Measurements from ENCODE around the gene MIR17HG.
A peak's percentile ranks its signal among the peaks of the same experiment; 100 is the strongest.
"Not testable (repeated sequence)": the region's sequence is repeated elsewhere in the genome, so short reads cannot be mapped to it uniquely, and the experiment has no call there.

Gene MIR17HG

DNA sequence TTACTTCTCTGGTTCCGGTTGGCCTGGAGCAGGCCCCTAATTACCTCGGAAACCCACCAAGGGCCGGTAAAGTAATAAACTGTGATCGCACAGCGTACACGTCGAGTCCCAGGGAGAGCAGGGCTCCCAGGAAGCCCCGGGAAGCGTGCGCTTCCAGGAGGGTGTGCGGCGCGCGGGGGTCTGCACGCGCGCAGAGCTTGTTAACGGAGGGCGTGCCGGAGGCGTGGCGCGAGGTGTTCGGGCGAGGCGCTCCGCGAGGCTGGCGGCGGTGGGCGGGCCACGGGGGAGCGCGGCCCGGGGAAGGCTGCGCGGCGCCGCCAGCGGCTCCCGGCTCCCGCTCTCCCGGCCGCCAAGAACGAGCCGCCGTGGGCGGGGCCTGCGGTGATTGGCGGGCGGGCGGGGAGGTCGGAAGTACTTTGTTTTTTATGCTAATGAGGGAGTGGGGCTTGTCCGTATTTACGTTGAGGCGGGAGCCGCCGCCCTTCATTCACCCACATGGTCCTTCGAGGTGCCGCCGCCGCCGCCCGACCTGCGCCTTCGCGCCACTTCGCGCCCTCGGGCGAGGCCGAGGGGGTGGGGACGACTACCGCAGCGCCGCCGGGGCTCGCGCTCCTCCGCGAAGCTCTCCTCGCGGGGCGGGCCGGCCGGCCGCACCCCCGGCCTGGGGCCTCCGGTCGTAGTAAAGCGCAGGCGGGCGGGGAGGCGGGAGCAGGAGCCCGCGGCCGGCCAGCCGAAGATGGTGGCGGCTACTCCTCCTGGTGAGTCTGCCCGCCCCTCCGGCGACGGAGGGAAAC lies at the start of gene MIR17HG:
TSS of gene MIR17HG (plus strand) at position 486 of the 794 bp plus-strand sequence.
- DNase-seq (ENCODE audit: low read depth), result peak; percentile 72

GRCh38 chr13:91298060-91298459 lies 49.4 kb upstream of the MIR17HG start:
- DNase-seq (ENCODE audit: low read depth), result no peak

GRCh38 chr13:91302111-91302510 lies 45.4 kb upstream of the MIR17HG start:
- no peak for DNase-seq (ENCODE audit: low read depth)

DNA sequence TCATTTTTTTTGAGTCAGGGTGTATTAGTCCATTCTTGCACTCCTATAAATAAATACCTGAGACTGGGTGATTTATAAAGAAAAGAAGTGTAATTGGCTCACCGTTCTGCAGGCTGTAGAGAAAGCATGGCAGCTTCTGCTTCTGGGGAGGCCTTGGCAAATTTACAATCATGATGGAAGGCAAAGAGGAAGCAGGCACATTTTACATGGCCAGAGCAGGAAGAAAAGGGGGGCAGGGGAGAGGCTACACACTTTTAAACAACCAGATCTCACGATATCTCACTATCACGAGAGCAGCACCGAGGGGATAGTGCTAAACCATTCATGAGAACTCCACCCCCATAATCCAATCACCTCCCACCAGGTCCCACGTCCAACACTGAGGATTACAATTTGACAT lies 44.5 kb upstream of the MIR17HG start:
- DNase-seq (ENCODE audit: low read depth), result no peak

- no peak for DNase-seq (ENCODE audit: low read depth)
Measured at GRCh38 chr13:91304741-91305140, 42.7 kb upstream of the MIR17HG start.

GRCh38 chr13:91305652-91306051 lies 41.8 kb upstream of the MIR17HG start:
- no peak for DNase-seq (ENCODE audit: low read depth)

GRCh38 chr13:91307887-91308286 lies 39.6 kb upstream of the MIR17HG start:
- DNase-seq (ENCODE audit: low read depth), result no peak

- DNase-seq (ENCODE audit: low read depth), result no peak
Measured at GRCh38 chr13:91308299-91308698, 39.2 kb upstream of the MIR17HG start.

DNA sequence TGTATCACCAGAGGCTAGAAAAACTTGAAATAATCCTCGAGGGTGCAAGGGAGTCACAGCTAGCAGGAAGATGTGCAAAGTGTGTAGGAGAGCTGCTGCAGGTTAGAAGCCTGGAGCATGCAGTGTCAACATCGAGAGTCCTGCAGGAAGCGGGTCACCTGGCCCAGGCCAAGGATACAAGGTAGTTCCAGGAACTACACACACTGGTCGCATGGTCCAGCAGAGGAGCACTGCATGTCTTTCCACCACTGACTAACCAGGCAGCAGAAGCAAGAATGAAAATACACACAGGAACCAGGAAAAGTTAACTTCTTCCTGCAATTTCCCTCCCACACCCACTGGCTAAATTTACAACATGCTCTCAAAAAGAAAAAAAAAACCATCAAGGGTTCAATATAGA lies 36.0 kb upstream of the MIR17HG start:
- no peak for DNase-seq (ENCODE audit: low read depth)

GRCh38 chr13:91312324-91312723 lies 35.2 kb upstream of the MIR17HG start:
- DNase-seq (ENCODE audit: low read depth), result no peak

GRCh38 chr13:91313103-91313502 lies 34.4 kb upstream of the MIR17HG start:
- no peak for DNase-seq (ENCODE audit: low read depth)

- no peak for DNase-seq (ENCODE audit: low read depth)
Measured at GRCh38 chr13:91313581-91313980, 33.9 kb upstream of the MIR17HG start.

DNA sequence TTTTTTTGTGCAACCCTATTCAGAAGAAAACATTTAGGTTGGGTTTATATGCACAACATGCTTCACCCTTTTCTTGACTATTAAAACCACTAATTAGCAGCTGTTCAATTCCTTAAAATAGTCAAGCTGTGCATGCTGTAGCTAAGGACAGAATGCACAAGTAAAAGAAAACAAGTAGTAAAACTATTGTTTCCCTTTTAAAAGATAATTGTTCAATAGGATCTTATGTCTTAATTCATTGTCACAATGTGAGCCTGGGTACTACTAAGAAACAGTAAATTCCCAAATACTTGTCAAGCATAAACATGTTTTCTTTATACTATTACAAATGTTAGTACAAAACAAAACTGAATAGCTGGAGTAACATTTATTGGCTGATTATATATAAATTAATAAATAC lies 32.6 kb upstream of the MIR17HG start:
- DNase-seq (ENCODE audit: low read depth), result no peak

- no peak for DNase-seq (ENCODE audit: low read depth)
Measured at GRCh38 chr13:91318886-91319285, 28.6 kb upstream of the MIR17HG start.

DNA sequence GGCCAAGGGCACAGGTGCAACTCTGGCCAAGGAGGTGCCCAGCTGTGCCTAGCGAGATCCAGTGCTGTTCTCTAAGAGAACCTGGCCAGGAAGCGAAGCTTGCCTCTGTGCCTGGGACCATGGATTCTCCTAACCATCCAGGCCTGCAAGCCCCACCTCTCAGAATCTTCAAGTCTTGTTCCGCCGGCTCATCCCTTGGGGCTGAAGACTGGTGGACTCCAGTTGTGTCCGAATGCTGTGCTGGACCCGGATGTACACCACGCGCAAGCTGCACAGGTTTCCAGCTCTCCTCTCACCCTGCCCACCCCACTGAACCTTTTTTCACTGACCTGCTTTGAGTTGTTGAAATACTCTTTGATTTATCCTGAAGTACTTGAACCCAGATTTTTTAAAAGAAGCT lies 27.5 kb upstream of the MIR17HG start:
- DNase-seq (ENCODE audit: low read depth), result no peak

DNA sequence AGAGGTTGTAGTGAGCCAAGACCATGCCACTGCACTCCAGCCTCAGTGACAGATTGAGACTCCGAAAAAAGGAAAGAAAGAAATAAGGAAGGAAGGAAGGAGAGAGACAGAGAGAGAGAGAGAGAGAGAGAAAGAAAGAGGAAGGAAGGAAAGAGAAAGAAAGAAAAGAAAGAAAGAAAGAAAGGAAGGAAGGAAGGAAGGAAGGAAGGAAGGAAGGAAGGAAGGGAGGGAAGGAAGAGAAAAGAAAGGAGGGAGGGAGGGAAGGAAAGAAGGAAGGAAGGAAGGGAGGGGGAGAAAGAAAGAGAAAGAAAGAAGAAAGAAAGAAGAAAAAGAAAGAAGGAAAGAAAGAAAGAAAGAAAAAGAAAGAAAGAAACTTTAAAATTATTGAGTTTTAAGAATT lies 26.5 kb upstream of the MIR17HG start:
- DNase-seq (ENCODE audit: low read depth), result not testable (repeated sequence)

DNA sequence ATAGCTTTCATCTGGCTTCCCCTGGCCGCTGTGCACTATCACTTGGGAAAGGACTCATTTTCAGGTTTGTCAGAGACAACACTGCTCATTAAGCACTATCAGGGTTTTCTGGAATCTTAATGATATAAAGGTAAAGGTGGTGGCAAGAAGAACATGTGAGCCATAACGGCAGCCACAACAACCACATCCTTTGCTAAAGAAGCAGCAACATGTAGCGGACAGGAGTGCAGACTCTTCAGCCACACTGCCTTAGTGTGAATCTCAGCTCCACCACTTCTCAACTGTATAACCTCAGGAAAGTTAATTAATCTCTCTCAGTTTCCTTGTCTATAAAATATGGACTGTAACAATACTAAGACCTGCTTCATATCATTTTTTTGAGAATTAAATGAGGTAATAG lies 24.1 kb upstream of the MIR17HG start:
- DNase-seq (ENCODE audit: low read depth), result no peak

- no peak for DNase-seq (ENCODE audit: low read depth)
Measured at GRCh38 chr13:91326146-91326545, 21.3 kb upstream of the MIR17HG start.

DNA sequence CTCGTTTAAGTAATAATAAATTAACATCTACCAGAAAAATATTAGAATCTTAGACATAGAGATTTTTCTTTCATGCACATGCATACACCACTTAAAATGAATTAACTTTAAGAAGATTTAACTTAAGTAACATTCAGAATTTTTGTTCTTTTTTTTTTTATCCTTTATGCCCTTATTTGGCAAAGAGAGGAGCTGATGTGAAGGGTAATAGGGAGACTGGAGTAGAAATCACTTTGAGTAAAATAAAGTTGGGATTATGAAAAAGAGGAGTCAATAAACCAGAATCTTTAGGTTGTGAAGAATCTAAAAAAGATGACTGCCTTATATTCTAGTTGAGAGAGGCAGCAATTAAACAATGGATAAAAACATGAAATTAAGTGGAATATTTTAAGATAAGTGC lies 18.8 kb upstream of the MIR17HG start:
- DNase-seq (ENCODE audit: low read depth), result no peak

DNA sequence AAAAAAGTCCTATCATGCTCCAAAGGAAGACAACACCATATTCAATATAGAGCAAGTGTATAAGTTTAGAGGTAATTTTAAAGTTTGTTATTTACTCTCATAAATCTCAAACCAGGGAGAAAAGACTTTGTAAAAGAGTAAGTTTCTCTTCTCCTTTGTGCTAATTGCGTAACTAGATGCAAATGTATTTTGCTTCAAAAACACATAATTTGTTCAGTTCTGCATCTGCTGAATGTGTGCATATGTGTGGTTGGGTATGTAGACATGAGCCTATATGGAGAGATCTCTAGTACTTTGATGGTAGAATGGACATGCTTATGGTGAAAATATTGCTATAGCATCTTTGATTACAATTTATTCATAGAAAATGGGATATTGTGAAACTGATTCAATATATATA lies 17.8 kb upstream of the MIR17HG start:
- no peak for DNase-seq (ENCODE audit: low read depth)

DNA sequence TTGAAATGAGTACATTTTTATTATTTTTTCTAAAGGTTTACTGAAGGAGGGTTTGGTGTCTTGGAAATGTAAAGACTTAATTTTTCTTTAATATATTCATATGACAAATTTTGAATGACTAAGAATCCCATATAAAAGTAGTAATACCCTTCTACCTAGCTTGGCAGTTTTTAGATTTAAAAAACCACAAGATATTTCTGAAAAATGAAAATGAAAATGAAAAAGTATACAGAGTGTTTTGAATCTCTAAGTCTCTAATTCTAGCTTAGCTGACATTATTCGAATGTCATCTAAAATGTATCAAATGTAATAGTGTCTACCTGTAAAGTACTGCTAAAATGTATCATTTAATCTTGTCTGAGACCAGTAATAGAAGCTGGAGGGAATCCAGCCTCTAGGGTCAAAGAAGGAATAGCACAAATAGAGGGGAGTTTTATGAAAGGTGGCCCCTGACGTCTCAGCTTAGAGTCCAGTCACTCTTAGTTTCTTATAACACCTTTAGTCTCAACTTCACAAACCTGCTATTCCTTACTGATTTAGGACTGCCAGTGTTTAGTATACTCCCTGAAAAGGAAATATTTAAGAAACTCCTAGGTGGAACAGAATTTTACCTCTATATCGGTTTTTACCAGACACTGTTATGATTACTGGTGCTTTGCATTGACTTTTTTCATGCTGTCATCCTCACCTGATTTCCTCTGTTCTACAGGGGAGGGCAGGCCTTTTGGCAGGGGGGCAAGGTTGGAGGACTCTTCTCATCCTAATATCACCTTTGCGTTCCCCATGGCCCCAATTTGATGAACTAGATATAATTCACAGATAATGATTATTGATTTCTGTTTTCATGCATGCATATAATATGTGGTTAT lies 16.2 kb upstream of the MIR17HG start:
- DNase-seq (ENCODE audit: low read depth), result no peak

GRCh38 chr13:91346062-91346461 lies 1.4 kb upstream of the MIR17HG start:
- no peak for DNase-seq (ENCODE audit: low read depth)

DNA sequence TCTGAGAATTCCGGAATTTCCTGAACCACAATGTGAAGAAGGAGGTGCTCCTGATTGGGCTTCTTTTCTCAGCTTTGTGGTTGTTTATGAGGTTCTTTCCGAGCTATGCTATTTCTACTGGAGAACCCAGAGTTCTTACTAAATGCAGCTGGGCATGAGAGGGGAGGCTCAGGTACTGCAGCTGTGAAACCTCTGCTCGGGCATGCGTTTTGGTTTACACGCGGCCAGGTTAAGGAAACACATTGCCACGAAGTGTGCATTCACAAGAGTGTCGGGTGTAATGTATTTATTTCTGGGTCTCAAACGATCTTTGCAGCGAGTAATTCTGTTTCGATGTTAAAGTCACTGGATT lies 661 bp upstream of the MIR17HG start:
- DNase-seq (ENCODE audit: low read depth), result peak; percentile 5

Data from activated T-cell treated with anti-CD3 and anti-CD28 coated beads for 1 hour (primary cell).